Tibial nerve (tissue), 4 donors: ENCODE data around the gene HCFC1. TPM values are rescaled to one million over a fixed set of nuclear protein-coding genes. Genes with fewer than 3 reads are reported as not detected.

ENCODE experiments used
- DNase-seq, 2 donors: peaks; one replicate each; pipeline ENCODE4 v3.0.0-alpha.2; 2019; ENCODE audit warnings: low spot score in 2 of 2
- H3K27ac ChIP-seq, 4 donors: fragments of 200-600 bp; sonication (generic) in 3 of 4; one replicate each; pipeline ENCODE4 v1.5.1; 2017 to 2019; ENCODE audit warnings: mild to moderate bottlenecking in 1 of 4
- H3K27me3 ChIP-seq, 2 donors: fragments of 200-600 bp; sonication (generic) in 1 of 2; one replicate each; pipeline versions ENCODE4 v1.5.1 to v1.6.0; 2017 to 2019
- H3K36me3 ChIP-seq, 3 donors: fragments of 200-600 bp; sonication (generic); one replicate each; pipeline ENCODE4 v1.5.1; 2018 to 2019
- H3K4me1 ChIP-seq, 4 donors: fragments of 200-600 bp; sonication (generic) in 3 of 4; one replicate each; pipeline ENCODE4 v1.5.1; 2017 to 2019
- H3K4me3 ChIP-seq, 4 donors: fragments of 200-600 bp; sonication (generic) in 3 of 4; one replicate each; pipeline ENCODE4 v1.5.1; 2017 to 2019; ENCODE audit warnings: mild to moderate bottlenecking in 1 of 4, moderate library complexity in 1 of 4
- H3K9me3 ChIP-seq, 4 donors: fragments of 200-600 bp; sonication (generic) in 3 of 4; one replicate each; pipeline ENCODE4 v1.5.1; 2017 to 2019
- EP300 ChIP-seq, 2 donors: sonication (generic); formaldehyde crosslinking; IDR thresholded peaks; one replicate each; pipeline ENCODE4 v1.6.1; 2017; ENCODE audit warnings: antibody characterized with exemption in 2 of 2, mild to moderate bottlenecking in 1 of 2
- POLR2A ChIP-seq, 2 donors: fragments of 450-650 bp; IDR thresholded peaks; one replicate each; pipeline ENCODE4 v1.6.1; 2017; ENCODE audit warnings: antibody characterized with exemption in 2 of 2, mild to moderate bottlenecking in 2 of 2, moderate library complexity in 2 of 2
- WGBS, 2 donors: methylation state at CpG; one replicate each; pipeline ENCODE4 v1.1.5; 2018; 5-methylcytosine and 5-hydroxymethylcytosine counted together
- total RNA-seq, 4 donors: library from RNA; depleted of rRNA; stranded (reverse); fragments of >200 nt; gene quantifications; one replicate each; pipeline ENCODE4 v1.1.0, GENCODE V29; 2016
- TF ChIP-seq, protein P1 (sequence below), 5 experiments: fragments of 200-600 bp in 3 of 5; fragments of 450-650 bp in 2 of 5; sonication (generic) in 3 of 5; IDR thresholded peaks; one replicate each; pipeline ENCODE4 v1.5.1; 2016 to 2019; ENCODE audit warnings: antibody characterized with exemption in 5 of 5, mild to moderate bottlenecking in 3 of 5, moderate library complexity in 2 of 5

The HCFC1 gene
- total RNA-seq, 4 donors from 2014 or later, result 42.6 to 52.2 (median 48.9) TPM

DNA sequence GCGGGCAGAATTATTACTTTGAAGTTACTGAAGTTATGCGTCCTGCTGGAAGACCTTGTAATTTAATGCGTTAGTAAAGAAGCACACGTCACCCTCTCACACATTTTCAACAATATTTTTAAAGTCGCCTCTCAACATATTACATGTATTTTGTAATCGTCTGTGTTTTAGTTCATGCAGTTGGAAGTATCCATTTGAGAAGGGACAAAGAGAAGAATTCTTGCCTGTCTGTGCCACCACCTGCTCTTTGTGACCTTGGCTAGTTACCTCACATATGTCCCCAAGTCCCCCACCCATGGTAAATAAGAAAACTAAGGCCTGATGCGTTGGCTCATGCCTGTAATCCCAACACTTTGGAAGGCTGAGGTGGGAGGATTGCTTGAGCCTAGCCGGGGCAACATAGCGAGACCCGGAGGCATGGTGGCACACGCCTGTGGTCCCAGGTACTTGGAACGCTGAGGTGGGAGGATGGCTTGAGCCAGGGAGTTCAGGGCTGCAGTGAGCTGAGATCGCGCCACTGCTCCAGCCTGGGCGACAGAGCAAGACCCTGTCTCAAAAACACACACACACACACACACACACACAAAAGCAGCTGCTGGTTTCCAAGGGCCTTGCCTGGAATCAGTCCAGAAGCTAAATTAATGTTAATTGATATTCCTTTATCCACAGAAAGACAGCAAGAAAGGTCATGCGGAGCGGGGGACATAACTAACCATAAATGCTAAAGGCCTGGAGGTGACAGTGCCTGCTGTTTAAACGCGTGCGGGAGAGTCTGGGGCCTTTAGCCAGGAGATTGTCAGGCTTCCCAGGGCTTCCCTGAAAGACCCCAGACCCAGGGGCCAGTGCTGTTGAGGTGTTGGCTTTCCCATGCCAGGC, 1.7 kb upstream of the HCFC1 start:
- no peaks in the 10 kb centered on the region for H3K36me3 ChIP-seq
- 15 to 48% methylated on average over 15 to 20 of the region's 20 CpGs for WGBS, 2 donors
- H3K27me3 ChIP-seq, result no peaks in the 10 kb centered on the region
- H3K27ac ChIP-seq, result peak overlapping the region; percentile 91 to 98 (median 96)
- peaks cover 0 to 30% (median 12%) of the 10 kb centered on the region in 4 donors for H3K4me1 ChIP-seq
- DNase-seq, result no peak
- no peaks in the 10 kb centered on the region for H3K9me3 ChIP-seq
- peak overlapping the region; percentile 47 to 95 (median 56) for H3K4me3 ChIP-seq
- no peak for TF ChIP-seq EP300 (IDR thresholded peaks at IDR 0.05)
- TF ChIP-seq, protein P1, sequence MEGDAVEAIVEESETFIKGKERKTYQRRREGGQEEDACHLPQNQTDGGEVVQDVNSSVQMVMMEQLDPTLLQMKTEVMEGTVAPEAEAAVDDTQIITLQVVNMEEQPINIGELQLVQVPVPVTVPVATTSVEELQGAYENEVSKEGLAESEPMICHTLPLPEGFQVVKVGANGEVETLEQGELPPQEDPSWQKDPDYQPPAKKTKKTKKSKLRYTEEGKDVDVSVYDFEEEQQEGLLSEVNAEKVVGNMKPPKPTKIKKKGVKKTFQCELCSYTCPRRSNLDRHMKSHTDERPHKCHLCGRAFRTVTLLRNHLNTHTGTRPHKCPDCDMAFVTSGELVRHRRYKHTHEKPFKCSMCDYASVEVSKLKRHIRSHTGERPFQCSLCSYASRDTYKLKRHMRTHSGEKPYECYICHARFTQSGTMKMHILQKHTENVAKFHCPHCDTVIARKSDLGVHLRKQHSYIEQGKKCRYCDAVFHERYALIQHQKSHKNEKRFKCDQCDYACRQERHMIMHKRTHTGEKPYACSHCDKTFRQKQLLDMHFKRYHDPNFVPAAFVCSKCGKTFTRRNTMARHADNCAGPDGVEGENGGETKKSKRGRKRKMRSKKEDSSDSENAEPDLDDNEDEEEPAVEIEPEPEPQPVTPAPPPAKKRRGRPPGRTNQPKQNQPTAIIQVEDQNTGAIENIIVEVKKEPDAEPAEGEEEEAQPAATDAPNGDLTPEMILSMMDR (IDR thresholded peaks at IDR 0.05), result no peak
- no peak for TF ChIP-seq POLR2A (IDR thresholded peaks at IDR 0.05)

DNA sequence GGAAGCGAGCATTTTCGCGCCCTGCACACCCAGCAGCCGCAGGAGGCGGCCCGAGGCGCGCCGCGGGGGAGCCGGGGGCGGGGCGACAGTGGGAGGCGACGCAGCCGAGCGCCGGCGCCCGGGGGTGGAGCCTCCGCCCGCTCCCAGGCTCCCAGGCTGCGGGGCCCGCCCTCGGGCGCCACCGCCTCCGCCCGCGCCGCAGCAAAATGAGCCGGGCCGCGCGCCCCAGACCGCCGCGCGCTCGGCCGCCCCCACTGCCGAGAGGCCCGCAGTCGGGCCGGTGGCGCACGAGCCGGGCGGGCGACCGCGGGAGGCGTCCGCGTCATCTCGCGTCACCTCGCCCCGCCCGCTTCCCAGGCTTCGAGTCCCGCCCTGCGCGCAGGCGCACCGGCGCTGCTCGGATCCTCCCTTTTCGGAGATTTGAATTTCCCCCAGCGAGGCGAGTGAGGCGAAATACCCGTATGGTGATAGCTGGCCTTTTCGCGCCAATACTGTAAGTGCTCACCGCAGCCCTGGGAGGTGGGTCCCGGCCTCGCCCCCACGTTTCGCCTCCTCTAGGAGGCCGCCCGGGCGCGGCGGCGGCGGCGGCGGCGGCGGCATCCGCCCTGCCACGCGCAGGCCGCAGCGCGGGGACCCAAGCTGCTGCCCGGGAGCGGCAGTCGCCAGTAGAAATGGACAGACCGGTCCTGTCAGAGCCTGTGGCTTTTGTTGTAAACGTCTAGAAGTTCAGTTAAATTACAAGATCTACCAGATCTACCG, 929 bp upstream of the HCFC1 start, which contains the start of gene TMEM187:
TMEM187 (plus strand) TSS at position 387 of the 759 bp plus-strand sequence. CDS start 9,309 bp downstream, outside the sequence.
- Histone ChIP-seq H3K9me3 (no peaks in the 10 kb centered on the region), H3K4me3 (peak within 1 kb of the TSS; percentile 64 to 95 (median 78)), H3K27ac (peak within 1 kb of the TSS; percentile 95 to 98 (median 97)), H3K36me3 (no peaks in the 10 kb centered on the region), H3K27me3 (no peaks in the 10 kb centered on the region), H3K4me1 (peaks cover 0 to 38% (median 19%) of the 10 kb centered on the region in 4 donors)
- TF ChIP-seq POLR2A (IDR thresholded peaks at IDR 0.05) (peak; percentile 63 to 75), EP300 (IDR thresholded peaks at IDR 0.05) (no peak)
- TF ChIP-seq, protein P1 (IDR thresholded peaks at IDR 0.05), result peak in 1 of 5 experiments; percentile 29
- 0 to 10% methylated on average over 2 to 34 of the region's 103 CpGs for WGBS, 2 donors
- peak; percentile 61 to 65 for DNase-seq

DNA sequence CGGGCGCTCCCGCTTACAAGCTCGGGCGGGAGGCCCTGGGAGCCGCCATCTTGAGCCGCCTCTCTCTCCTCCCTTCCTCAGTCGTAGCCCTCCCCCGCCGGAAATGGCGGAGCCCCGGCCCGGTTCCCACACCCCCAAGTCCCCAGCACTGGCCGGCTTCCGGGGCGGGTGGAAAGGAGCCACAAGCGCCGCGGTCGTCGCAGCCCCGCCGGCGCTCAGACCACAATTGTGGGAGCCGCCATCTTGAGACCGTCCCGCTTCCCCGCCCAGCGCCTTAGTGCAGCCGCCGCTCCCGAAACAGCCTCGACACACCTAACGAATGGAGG, 531 bp downstream of the HCFC1 start:
- Histone ChIP-seq H3K36me3 (no peaks in the 10 kb centered on the region), H3K9me3 (no peaks in the 10 kb centered on the region), H3K27ac (peak overlapping the region; percentile 95 to 98 (median 97)), H3K27me3 (no peaks in the 10 kb centered on the region), H3K4me3 (peak overlapping the region; percentile 64 to 95 (median 78)), H3K4me1 (peaks cover 0 to 53% (median 32%) of the 10 kb centered on the region in 4 donors)
- peak in 1 of 2 donors; percentile 61 for TF ChIP-seq EP300 (IDR thresholded peaks at IDR 0.05)
- TF ChIP-seq, protein P1 (IDR thresholded peaks at IDR 0.05), result no peak
- peak; percentile 44 to 62 for TF ChIP-seq POLR2A (IDR thresholded peaks at IDR 0.05)
- peak; percentile 61 to 70 for DNase-seq
- 14% methylated on average over 29 of the region's 34 CpGs; no CpG with 5 or more reads in 1 of the 2 donors for WGBS, 2 donors

DNA sequence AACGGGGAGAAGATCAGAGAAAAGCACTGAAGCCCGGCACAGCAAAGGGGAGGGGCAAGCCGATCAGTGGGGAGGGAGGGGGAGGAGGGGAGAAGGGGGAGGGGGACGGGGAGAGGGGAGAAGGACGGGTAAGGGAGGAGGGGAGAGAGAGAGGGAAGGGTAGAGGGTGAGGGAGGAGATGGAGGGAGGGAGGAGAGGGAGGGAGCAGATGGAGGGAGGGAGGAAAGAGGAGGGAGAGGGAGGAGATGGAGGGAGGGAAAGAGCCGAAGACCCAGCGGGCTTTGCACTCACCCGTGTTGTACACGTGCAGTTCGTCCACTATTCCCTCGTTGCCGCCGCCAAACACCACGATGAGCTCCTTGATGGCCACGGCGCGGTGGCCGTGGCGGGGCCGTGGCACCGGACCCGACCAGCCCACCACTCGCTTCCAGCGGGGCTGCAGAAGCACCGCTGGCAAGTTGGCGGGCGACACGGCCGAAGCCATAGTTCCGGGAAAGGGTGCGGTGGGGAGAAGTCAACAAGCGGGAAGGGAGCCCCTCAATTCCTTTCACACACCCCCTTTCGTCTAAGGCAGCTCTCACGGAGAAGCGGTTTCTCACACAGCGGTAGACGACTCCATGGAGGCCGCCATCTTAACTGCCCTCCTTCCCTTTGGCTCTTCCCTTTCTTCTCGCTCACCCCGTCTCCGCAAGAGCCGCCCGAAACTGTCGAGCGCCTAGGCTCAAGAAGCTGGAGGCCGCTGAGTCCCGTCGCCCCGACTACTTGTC, 1.1 kb downstream of the HCFC1 start:
- peak in 1 of 2 donors; percentile 31 for DNase-seq
- Histone ChIP-seq H3K27ac (peak overlapping the region; percentile 95 to 98 (median 97)), H3K9me3 (no peaks in the 10 kb centered on the region), H3K4me3 (peak overlapping the region; percentile 64 to 95 (median 78)), H3K27me3 (no peaks in the 10 kb centered on the region), H3K36me3 (no peaks in the 10 kb centered on the region), H3K4me1 (peaks cover 0 to 58% (median 34%) of the 10 kb centered on the region in 4 donors)
- TF ChIP-seq, protein P1 (IDR thresholded peaks at IDR 0.05), result no peak
- no peak for TF ChIP-seq POLR2A (IDR thresholded peaks at IDR 0.05)
- no peak for TF ChIP-seq EP300 (IDR thresholded peaks at IDR 0.05)
- 6 to 17% methylated on average over 3 to 49 of the region's 49 CpGs for WGBS, 2 donors
